DMS114 treated with DMSO at 0.1 percent for 48 hours (cell line): ENCODE data around the gene GPR137.
A peak's percentile ranks its signal among the peaks of the same experiment; 100 is the strongest.

ENCODE experiments used
- DNase-seq: peaks from one replicate; lab custom pipeline; 2025; ENCODE audit not compliant: unreplicated experiment; lab: John Stamatoyannopoulos, UW

The GPR137 gene

GRCh38 chr11:64284048-64284961, 1.3 kb upstream of the GPR137 start, which contains the start of gene BAD:
BAD (minus strand) TSS chr11:64284665; CDS start chr11:64284368, 297 bp downstream.
- DNase-seq: peak; percentile 85

GRCh38 chr11:64285885-64286800, 495 bp downstream of the GPR137 start:
- DNase-seq: no peak

GRCh38 chr11:64286801-64287159, 1.1 kb downstream of the GPR137 start:
- no peak for DNase-seq

- no peak for DNase-seq
These were observed 2.2 kb downstream of the GPR137 start for GRCh38 chr11:64287676-64288352.

- DNase-seq: no peak
These were observed 2.7 kb downstream of the GPR137 start for GRCh38 chr11:64288353-64288750.

- no peak for DNase-seq
These were observed 3.4 kb downstream of the GPR137 start for GRCh38 chr11:64289002-64289564.

GRCh38 chr11:64290352-64291261, 5.0 kb downstream of the GPR137 start:
- no peak for DNase-seq

- DNase-seq: no peak
These were observed 5.7 kb downstream of the GPR137 start, which contains the start of gene KCNK4 for GRCh38 chr11:64291262-64291751. KCNK4 (plus strand) TSS chr11:64291302; CDS start chr11:64293019, 1,717 bp downstream.

- no peak for DNase-seq
These were observed 6.3 kb downstream of the GPR137 start for GRCh38 chr11:64291752-64292459.

GRCh38 chr11:64292460-64293254, 7.0 kb downstream of the GPR137 start:
- no peak for DNase-seq

- DNase-seq: no peak
These were observed 9.1 kb downstream of the GPR137 start for GRCh38 chr11:64294774-64295173.

- DNase-seq: no peak
These were observed 10.1 kb downstream of the GPR137 start for GRCh38 chr11:64295760-64296159.

- no peak for DNase-seq
These were observed 10.6 kb downstream of the GPR137 start for GRCh38 chr11:64296236-64296635.

- no peak for DNase-seq
These were observed 11.4 kb downstream of the GPR137 start for GRCh38 chr11:64296830-64297698.

GRCh38 chr11:64297699-64298358, 12.2 kb downstream of the GPR137 start:
- DNase-seq: no peak

- DNase-seq: no peak
These were observed 13.6 kb downstream of the GPR137 start for GRCh38 chr11:64298966-64299846.
